Measurements from ENCODE around the gene SHH.

The SHH gene

DNA sequence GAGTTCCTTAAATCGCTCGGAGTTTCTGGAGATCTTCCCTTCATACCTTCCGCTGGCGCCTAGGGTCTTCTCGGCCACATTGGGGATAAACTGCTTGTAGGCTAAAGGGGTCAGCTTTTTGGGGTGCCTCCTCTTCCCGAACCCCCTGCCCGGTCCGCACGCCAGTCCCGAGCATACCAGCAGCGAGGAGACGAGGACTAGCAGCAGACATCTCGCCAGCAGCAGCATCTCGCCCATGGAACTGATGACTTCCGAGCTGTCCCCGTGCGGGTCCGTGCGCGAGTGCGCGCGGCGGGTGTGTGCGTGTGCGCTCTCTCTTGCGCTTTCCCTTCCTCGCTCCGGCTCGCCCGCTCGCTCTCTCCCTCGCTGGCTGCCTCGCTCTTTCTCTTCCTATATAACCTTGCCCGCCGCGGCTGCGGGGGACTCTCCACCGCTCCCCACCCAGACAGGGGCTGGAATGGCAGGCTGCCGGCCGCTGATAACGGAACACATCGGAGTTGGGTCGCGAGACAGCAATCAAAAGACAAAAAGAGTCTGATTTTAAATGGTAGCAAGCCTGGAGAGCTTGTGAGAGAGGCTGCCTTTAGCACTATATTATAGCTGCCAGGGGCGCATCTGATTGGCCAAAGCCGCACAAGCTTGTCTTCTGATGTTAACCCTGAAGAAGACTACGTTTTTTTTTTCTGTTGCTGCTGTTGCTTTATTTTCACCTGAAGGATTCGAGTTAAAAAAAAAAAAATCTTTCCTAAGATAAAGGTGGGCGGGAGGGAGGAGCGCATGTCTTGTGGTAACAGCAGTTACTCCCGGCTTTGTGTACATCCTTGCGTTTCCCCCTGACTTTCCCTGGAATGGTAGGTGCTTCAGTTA is at the start of gene SHH:
Gene SHH, minus strand, starts transcription at position 569 of the 867 bp plus-strand sequence. Its CDS starts 341 bp downstream, at position 228.
- no peak for DNase-seq (ENCODE audit: low spot score)

DNA sequence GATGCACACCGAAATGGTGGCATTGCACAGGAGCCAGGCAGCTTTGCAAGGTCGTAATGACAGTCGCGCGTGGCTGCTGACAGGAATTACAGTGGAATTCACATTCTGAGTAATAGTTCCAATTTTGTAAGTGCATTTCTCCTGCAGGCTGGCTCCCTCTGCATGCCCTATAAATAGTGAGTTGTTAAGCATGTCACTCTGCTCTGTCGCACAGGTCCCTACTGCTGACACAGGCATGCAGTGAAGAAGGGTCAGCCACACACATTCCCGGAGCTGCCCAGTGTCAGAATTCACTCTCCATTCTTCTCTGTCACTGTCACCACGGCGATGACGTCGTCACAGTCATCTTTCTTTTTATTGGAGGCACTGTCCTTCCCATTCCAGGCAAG is 49.2 kb upstream of the SHH start:
- DNase-seq (ENCODE audit: low spot score) = no peak

DNA sequence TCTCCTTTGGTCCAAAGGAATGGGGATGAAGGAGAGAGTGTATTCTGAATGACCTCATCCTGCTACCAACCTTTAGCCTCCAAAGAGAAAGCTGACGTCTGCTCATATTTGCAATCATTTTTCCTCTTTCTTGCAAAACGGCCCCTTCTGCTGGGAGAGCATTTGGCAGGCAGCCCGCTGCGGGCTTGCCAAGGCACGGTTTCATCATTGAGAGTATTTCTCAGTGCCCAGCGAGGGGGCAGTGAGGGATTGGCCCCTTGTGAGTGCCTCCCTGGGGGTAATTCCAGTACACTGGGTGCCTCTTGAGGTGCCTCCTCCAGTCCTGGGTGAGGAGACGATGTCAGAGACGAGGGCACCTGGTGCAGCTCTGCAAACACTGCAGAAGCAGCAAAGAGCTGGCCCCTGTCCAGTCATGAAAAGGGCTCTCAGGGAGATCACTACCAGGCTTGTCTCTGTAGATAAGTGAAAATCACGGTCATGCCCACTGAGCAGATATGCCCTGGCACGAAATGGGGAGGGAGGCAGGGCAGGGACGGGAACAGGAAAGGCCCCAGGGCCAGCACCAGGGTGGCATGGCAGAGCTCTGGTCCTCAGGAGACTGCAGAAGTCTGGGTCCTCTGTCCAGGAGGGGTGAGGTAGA is 48.7 kb upstream of the SHH start:
- no peak for DNase-seq (ENCODE audit: low spot score)

DNA sequence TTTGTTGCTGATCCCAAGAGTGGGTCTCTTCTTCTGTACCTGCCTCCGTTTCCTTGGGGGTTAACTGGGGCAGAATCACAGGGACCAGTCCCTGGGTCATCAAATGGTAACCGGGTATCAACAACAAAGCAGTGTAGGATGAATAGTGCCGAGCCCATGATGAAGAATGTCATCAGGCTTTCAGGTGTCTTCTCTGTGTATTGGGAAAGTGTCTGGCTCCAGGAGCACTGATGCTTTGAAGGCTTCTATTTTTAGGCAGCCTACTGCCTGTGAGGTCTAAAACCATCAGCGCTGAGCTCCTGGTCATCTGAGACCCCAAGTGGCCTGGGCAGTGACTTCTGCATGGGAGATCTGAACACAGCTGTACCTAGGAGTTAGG is 48.2 kb upstream of the SHH start:
- DNase-seq (ENCODE audit: low spot score) = no peak

DNA sequence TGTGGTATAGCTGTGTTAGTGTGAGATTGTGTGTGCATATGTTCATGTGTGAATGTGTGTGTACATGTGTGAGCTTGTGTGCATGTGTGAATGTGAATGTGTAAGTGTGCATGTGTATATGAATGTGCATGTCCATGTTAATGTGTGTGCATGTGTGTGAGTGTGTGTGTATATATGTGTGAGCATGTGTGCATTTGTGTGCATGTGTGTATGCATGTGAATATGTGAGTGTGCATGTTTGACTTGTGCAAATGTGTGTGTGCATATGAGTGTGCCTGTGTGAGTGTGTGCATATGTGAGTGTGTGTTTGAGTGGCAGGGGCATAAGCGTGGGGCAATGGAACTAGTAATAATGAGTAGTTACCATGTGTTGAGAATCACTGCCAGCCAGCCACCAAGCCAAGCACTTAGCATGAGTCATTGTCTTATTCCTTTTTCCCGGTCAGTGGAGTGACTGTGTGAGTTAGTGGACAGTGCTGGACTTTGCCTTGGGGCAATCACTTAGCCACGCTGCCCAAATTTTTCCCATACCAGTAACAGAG is 46.3 kb upstream of the SHH start:
- DNase-seq (ENCODE audit: low spot score) = no peak

DNA sequence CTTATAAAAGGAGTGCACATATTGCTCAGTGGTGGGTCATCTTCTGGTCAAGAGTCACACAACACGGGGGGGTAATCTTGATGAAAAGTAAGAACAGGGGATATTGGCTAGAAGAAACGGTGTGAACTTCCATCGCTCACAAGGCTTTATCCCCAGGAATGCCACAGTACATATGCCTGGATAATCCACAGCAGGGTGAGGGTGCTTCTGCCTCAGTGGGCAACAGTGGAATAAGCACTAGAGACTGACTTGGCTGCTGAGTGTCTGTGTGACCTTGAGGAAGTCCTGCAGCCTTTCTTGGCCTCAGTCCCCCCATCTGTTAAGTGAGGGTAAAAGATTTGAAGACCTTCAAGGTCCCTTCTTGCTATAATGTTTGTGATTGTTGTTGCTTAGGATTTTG is 44.9 kb upstream of the SHH start:
- no peak for DNase-seq (ENCODE audit: low spot score)

DNA sequence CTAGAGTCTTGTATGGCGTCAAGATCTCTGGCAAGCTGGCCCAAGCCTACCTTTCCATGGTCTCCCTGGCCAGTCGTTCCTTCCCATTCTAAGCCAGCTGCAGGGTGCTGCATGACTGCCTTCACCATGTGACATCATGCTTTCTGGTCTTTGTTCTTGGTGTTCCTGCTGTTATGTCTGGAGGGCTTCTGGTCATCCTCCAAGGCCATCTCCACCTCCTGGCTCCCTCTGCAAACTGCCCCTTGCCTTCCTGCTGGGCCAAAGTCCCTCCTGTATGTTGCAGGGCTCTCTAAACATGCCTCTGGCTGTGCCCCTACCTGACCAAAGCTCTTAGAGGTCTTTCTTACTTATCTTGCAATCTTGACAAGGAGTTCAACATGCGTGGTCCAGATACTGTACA is 44.4 kb upstream of the SHH start:
- no peak for DNase-seq (ENCODE audit: low spot score)

DNA sequence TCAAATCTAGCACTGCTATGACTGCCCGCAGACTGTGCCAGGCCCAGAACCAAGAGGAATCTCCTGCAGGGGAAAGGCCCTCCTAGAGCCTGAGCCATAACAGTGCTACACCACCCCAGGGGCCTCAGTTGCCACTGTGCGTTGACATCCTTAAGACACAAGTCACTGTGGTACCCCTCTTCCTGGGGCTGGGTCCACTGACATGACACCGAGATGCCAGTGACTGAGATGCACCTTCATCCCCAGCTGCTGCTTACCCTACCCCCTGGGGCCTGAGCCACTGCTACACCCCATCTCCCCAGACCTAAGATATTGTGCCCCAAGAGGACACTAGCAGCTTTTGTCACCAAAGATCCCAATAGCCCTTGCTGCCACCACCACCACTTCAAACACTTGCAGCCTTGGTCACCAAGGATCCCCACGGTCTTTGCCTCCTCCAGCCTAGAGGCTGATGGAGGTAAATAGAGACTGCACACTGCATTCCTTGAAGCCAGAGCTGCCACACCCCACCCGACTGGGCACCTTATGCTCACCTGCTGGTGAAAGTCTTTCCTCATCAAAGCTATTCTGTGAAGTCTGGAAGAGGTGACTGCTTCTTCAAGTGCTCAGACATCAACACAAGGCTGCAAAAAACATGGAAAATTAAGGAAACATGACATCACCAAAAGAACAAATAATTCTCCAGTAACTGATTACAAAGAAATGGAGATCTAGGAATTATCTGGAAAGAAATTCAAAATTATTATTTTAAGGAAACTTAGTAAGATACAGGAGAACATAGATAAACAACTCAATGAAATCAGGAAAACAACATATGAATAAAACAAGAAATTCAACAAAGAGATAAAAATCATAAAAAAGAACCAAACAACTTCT is 40.4 kb upstream of the SHH start:
- no peak for DNase-seq (ENCODE audit: low spot score)

DNA sequence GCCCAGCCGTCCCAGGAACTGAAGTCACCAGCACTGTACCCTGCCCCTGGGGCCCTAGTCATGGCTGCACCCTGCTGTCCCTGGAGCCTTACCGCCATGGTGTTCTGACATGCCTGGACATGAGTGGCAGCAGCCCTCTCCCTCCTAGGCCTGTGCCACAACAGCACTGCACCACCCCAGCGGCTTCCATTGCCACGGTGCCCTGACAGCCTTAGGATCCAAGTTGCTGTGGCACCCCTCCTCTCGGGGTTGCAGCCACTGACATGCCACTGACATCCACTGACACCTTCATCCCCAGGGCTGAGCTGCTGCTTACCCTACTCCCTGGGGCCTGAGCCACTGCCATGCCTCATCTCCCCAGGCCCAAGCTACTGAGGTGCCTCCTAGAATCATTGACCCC is 39.6 kb upstream of the SHH start:
- no peak for DNase-seq (ENCODE audit: low spot score)

DNA sequence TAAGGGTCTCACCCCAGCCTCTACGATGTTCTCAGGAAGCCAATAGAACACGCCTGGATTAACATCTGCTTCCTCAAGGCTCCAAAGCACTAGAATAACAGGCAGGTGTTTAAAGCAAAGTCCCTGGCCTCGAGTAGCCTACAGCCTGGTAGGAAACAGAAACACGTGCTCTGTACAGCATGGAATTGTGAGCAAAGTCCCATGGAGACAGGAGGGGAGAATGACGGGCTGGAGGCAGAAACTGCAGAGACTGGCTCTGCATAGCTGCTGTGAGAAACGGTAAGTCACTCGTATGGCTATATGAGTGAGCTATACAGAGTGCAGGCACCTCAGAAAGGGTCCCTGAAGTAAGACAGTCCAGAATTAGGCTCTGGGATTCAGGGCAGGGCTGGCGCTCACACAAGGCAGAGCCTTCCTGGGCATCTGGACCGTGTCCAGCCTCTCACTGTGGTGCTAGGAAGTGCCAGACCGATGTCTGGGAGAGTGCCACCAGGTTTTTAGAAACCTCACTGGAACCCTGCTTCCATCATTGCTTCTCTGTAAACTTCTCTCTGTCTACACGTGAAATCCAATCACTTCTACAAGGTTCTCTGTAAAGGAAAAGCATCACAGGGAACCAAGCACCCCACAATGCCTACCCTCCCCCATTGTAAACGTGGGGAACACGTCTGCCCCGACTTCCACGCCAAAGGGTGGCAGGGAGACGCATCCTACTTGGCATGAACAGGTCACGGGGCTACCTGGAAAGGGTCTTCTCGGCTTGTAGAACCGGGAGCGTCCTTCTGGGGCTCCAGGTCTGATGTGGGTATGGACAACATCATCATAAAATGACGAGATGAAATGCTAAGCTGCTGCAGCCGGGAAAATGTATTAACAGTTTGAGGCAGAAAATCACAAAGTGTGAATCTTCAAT is 38.8 kb upstream of the SHH start:
- no peak for DNase-seq (ENCODE audit: low spot score)

DNA sequence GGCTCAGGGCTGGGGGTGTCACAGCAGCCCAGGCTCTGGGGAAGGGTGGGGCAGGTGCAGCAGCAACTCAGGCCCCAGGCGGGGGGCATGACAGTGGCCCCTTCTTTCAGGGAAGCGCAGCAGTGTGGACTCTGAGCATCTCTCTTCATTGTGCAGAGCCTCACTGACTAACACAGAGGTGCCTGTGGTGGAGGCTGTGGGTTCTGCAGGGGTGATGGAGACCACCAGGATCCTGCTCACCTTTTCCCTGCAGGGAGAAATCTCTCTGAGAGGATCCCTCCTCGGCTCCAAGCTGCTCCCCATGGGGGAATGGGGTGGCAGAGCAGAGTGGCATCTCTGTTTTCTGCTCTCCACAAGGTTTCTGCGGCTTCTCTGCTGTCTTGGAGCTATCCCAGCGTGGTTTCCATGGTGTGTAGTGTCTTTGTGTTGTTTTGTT is 37.8 kb upstream of the SHH start:
- no peak for DNase-seq (ENCODE audit: low spot score)

DNA sequence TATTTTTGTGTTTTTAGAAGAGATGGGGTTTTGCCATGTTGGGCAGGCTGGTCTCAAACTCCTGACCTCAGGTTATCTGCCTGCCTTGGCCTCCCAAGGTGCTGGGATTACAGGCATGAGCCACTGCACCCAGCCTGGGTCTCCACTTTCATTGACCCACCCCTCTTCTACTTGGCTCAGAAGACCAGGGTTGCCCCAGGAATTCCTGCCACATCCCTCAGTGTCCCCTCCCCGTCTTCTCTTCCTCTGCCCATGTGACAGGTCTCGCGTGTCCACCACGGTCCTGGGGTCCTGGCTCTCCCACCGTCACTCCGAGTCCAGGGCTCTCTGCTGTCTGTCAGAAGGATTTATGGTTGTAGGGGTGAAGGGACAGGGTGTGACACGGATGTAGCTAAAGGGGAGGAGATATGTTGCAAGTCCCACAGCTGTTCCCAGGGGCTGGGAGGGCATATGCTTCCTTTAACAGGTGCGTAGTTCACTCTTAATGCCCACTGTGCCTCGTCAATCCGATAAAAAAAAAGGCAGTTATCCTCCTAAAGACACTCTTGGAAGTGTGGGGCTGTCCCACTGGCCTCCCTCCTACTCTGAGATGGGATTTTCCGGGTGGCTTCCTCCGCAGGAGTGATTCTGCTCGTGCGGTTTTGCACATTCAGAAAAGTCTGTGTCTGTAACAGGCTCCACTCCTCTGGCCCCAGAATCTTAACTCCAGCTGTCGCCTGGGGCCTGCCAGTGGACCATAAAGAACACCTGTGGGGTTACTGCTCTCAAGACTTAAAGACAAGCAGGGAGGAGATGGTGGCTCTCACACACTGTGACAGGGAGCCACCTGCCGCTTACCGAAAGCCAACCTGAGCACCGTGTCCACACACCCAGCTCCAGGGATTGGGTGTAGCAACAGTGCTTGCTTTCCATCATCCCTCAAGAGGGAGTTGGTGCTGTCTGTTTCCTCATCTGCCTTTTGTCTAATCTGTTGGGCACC is 36.7 kb upstream of the SHH start:
- DNase-seq (ENCODE audit: low spot score) = no peak

DNA sequence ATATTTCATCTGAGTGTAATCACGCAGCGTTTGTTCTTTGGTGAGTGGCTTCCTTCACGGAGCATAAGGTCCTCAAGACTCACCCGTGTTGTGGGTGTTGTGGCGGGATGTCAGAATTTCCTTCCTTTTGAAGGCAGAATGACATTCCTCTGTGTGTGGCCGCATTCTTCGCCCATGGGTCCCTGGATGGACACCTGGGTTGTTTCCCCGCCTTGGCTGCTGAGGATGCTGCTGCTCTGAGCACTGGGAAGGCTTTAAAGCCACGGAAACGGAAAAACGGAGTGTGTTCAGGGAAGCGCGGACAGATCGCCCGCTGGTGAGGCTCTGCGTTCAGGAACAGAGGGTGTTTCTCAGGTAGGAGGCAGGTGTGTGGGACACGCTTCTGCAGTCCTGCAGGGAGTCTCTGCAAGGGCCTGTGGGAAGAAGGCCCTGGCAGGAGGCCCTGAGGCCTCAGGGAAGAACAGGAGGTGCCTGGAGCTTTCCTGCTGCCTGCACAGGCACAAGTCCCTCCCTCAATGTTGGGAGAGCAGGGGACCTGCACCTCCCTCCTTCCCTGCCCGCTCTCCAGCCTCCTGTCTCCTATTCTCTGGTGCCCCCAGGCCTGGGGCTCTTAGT is 35.7 kb upstream of the SHH start:
- no peak for DNase-seq (ENCODE audit: low spot score)

DNA sequence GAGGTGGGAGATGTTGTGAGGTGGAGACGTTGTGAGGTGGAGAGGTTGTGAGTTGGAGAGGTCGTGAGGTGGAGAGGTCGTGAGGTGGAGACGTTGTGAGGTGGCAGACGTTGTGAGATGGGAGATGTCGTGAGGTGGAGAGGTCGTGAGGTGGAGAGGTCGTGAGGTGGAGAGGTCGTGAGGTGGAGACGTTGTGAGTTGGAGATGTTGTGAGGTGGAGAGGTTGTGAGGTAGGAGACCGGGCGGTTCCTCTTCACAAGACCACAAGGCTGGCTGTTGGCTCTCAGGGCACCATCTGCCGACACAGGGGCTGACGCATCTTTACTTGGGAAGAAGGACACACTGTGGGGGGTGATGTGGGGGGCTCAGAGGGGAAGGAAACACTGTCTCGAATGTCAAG is 34.7 kb upstream of the SHH start:
- no peak for DNase-seq (ENCODE audit: low spot score)

DNA sequence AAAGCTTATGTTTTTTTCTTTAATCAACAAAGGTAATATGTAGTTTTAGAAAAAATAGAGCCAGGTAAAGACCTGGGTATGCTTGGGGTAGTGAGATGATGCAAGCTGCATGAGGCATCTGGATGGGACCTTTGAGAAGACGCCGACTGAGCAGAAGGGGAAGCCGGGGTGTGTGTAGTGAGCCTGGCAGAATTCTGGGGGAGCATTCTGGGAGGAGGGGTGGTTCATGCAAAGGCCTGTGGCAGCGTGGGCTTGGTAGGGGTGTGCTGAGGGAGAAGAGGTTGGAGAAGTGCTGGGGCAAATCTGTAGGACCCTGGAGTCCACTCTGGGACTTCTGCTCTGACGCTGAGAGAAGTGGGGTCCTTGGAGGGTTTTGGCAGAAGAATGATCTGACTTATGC is 33.9 kb upstream of the SHH start:
- DNase-seq (ENCODE audit: low spot score) = no peak

DNA sequence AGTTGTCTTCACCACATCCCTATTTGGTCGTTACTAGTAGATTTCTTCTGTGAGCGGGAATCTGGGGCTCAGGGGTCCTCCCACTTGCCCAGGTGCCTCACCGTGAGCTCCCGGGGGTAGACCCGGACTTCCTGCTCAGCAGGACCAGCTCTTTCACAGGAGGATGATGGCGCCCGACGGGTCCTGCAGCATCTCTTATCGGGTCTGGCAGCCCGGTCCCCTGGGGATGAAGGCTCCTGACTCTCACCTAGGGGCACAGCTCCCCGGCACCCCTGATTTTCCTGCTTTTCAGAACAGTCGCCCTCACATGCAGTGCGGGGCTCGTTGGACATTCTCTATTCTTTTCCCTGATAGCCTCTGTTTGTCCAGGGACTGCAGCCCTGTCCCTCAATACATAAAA is 33.0 kb upstream of the SHH start:
- no peak for DNase-seq (ENCODE audit: low spot score)

DNA sequence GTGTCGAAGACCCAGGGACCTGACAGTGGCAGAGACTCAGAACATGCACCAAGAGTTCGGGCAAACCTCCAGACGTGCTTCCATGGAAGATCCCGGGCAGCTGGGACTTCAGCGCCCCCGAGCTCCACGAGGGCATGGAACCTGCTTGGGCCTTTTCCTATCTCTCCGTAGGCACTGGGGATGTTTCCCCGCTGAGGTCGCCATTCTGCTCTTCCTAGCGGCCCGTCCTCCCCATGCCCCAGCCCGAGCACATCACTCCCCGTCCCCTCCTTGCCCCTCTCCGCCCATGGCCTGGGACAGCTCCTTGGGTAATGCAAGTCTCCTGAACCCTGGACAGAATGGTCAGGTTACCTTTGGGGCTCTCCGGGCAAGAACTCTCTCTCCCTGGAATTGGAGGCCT is 32.3 kb upstream of the SHH start:
- DNase-seq (ENCODE audit: low spot score) = no peak

DNA sequence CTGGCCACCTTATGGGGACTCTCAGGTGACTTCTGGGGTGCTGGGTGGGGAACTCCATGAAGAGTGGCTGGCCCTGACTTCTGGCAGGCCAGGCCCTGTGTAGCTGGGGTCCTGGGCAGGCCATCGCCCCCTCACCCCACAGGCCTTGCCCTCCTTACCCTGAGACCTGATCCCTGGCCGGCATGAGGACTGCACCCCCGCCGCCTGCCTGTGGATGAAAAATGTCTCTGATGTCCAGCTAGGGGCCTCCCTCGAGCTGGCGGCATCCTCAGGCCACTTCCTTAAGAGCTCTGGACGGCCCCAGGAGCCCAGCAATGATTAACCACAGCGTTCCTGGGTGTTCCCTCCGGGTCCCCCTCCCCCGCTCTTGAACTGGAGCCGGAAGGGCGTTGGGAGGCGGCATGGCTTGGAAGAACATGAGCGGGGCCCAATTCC is 31.8 kb upstream of the SHH start:
- no peak for DNase-seq (ENCODE audit: low spot score)

DNA sequence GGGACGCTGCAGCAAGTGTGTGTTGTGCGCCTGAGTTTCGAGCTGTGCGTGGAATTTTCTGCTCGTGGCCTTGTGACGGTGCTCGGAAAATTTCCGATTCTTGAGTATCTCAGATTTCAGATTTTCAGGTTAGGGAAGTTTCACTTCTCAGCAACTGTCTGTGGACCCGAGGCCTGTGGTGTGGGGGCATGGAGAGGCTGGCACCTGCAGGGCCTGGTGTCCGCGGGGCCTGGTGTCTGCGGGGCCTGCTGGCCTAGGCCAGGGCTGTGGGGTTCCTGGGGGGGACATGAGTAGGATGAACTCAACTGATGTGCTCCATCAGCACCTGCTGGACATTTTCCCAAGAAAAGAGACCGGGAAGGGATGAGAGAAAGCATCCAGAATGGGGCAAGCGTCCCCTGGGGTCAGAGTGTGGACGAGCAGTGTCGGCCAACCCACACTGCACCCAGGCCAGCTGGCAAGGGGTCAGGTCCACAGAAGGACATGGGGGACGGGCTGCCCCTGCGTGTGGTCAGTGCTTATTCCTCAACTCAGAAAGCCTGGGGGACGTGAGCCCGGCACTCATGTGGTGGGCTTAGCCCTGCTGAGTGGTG is 31.3 kb upstream of the SHH start:
- no peak for DNase-seq (ENCODE audit: low spot score)

Data from AG08396 (cell line).